Measurements from ENCODE around the gene PLCG2.

- TF ChIP-seq CTCF (IDR thresholded peaks at IDR 0.05) (no peak), POLR2A (IDR thresholded peaks at IDR 0.05) (no peak)
These were observed 148.6 kb downstream of the PLCG2 start for GRCh38 chr16:81927561-81928185.

All from Peyer's patch (tissue), 4 donors.